ENCODE data around the gene GIT2.
"Not testable (repeated sequence)": the region's sequence is repeated elsewhere in the genome, so short reads cannot be mapped to it uniquely, and the experiment has no call there.

Gene GIT2

GRCh38 chr12:109994401-109995175 is 1.6 kb downstream of the GIT2 start:
- peaks cover 38 to 68% (median 47%) of the 10 kb centered on the region in 10 experiments for H3K4me1 ChIP-seq
- TF ChIP-seq Cebpa-rat (IDR thresholded peaks at IDR 0.05), result no peak
- H4K20me1 ChIP-seq, result peaks cover 19 to 56% (median 39%) of the 10 kb centered on the region in 11 experiments; a peak in 17 of 22 replicates
- H3K9me3 ChIP-seq (replicated peaks in 1 of 11), result no peaks in the 10 kb centered on the region
- H3K36me3 ChIP-seq, result peaks cover 30 to 40% (median 36%) of the 10 kb centered on the region in 11 experiments
- H3K4me3 ChIP-seq, result peak overlapping the region; percentile 85 to 100 (median 94)
- H3K27me3 ChIP-seq, result peaks cover 0 to 15% (median 3%) of the 10 kb centered on the region in 11 experiments; a peak in 14 of 22 replicates
- peak overlapping the region; percentile 72 to 98 (median 90) for H3K4me2 ChIP-seq
- H3K9ac ChIP-seq, result peak overlapping the region; percentile 92 to 98 (median 97)
- peak overlapping the region; percentile 92 to 99 (median 97); a peak in 21 of 22 replicates for H3K27ac ChIP-seq

- Histone ChIP-seq H3K4me3 (no peak overlapping the region), H3K9ac (no peak overlapping the region), H3K4me2 (peak overlapping the region; percentile 10 to 98 (median 90); a peak in 20 of 22 replicates), H3K4me1 (peaks cover 31 to 68% (median 42%) of the 10 kb centered on the region in 10 experiments), H3K27ac (peak overlapping the region in 7 of 11 experiments; percentile 3 to 98 (median 97); a peak in 7 of 22 replicates), H4K20me1 (peaks cover 23 to 71% (median 43%) of the 10 kb centered on the region in 11 experiments; a peak in 17 of 22 replicates), H3K27me3 (peaks cover 0 to 4% (median 0%) of the 10 kb centered on the region in 11 experiments; a peak in 1 of 22 replicates), H3K36me3 (peaks cover 45 to 55% (median 51%) of the 10 kb centered on the region in 11 experiments), H3K9me3 (replicated peaks in 1 of 11) (no peaks in the 10 kb centered on the region)
- TF ChIP-seq Cebpa-rat (IDR thresholded peaks at IDR 0.05), result no peak
Observed at GRCh38 chr12:109993091-109993490, 3.1 kb downstream of the GIT2 start.

GRCh38 chr12:109991586-109991985 is 4.6 kb downstream of the GIT2 start:
- peaks cover 23 to 84% (median 45%) of the 10 kb centered on the region in 11 experiments; a peak in 17 of 22 replicates for H4K20me1 ChIP-seq
- H3K4me1 ChIP-seq, result peaks cover 24 to 52% (median 32%) of the 10 kb centered on the region in 10 experiments
- no peaks in the 10 kb centered on the region for H3K27me3 ChIP-seq
- no peak overlapping the region for H3K9ac ChIP-seq
- peaks cover 60 to 70% (median 66%) of the 10 kb centered on the region in 11 experiments for H3K36me3 ChIP-seq
- H3K4me3 ChIP-seq, result no peak overlapping the region
- no peak for TF ChIP-seq Cebpa-rat (IDR thresholded peaks at IDR 0.05)
- H3K4me2 ChIP-seq, result no peak overlapping the region
- H3K9me3 ChIP-seq (replicated peaks in 1 of 11), result no peaks in the 10 kb centered on the region
- H3K27ac ChIP-seq, result no peak overlapping the region

DNA sequence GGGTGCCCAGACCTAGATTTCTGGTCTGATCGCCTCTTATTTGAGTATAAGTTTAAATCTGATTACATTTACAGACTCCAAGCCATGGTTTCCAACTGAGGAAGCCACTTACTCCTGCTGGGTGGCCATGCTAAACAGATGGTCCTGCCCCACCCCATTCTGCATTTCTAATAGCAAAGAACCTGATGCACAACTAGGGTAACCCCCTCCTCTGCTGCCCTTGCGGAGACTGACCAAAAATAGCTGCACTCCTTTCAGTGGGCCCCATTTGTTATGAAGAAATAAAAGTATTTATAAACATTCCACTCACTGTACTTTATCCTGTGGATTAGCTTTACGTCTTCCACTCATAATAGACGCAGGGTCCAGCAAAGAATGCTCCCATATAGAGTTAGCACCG is 6.8 kb downstream of the GIT2 start:
- no peak overlapping the region; a peak in 2 of 22 replicates for H3K9ac ChIP-seq
- 0 out of 22 replicates have a peak overlapping the region, but pooled peaks of 1 of the 11 experiments have one; percentile 7 for H3K4me2 ChIP-seq
- H3K27me3 ChIP-seq, result no peaks in the 10 kb centered on the region
- no peaks in the 10 kb centered on the region for H3K9me3 ChIP-seq (replicated peaks in 1 of 11)
- H3K4me3 ChIP-seq, result no peak overlapping the region
- no peak for TF ChIP-seq Cebpa-rat (IDR thresholded peaks at IDR 0.05)
- peaks cover 82 to 93% (median 88%) of the 10 kb centered on the region in 11 experiments for H3K36me3 ChIP-seq
- H3K4me1 ChIP-seq, result peaks cover 17 to 49% (median 25%) of the 10 kb centered on the region in 10 experiments; a peak in 19 of 20 replicates
- H4K20me1 ChIP-seq, result peaks cover 23 to 98% (median 57%) of the 10 kb centered on the region in 11 experiments; a peak in 19 of 22 replicates
- H3K27ac ChIP-seq, result no peak overlapping the region

DNA sequence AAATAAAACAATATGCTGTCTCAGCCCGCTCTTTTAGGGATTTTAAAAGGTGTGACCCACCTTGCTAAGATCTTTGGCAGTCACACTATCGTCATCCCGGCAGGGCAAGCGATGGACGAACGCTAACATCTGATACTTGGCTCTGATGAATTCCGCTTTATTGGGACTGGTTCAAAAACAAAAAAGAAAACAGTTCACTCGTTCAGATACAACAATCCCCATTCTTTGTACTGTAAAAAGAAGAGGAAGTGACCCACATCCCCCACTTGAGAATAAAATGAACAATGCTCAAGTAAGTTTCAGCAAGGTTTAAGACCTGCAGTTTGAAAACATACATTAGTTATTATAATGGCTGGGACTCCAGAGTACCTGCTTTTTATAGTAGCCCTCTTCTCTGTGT is 7.3 kb downstream of the GIT2 start:
- Histone ChIP-seq H3K4me2 (no peak overlapping the region), H3K36me3 (peaks cover 87 to 97% (median 93%) of the 10 kb centered on the region in 11 experiments), H3K4me1 (peaks cover 12 to 44% (median 20%) of the 10 kb centered on the region in 10 experiments; a peak in 19 of 20 replicates), H3K27me3 (no peaks in the 10 kb centered on the region), H3K9ac (no peak overlapping the region; a peak in 2 of 22 replicates), H3K4me3 (no peak overlapping the region), H3K27ac (no peak overlapping the region), H4K20me1 (peaks cover 18 to 98% (median 62%) of the 10 kb centered on the region in 11 experiments; a peak in 19 of 22 replicates), H3K9me3 (replicated peaks in 1 of 11) (no peaks in the 10 kb centered on the region)
- no peak for TF ChIP-seq Cebpa-rat (IDR thresholded peaks at IDR 0.05)

DNA sequence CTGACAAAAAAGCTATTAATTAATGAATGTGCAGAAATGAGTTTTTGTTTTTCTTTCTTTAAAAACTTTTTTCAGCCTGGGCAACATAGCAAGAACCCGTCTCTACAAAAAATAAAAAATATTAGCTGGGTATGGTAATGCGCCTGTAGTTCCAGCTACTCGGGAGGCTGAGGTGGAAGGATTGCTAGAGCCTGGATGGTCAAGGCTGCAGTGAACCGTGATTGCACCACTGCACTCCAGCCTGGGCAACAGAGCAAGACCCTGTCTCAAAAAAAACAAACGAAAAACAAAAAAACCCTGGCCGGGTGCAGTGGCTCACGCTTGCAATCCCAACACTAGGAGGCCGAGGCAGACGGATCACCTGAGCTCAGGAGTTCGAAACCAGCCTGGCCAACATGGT is 7.9 kb downstream of the GIT2 start:
- Histone ChIP-seq H3K9me3 (replicated peaks in 1 of 11) (no peaks in the 10 kb centered on the region), H3K4me1 (peaks cover 6 to 37% (median 14%) of the 10 kb centered on the region in 10 experiments; a peak in 19 of 20 replicates), H3K4me2 (no peak overlapping the region), H3K4me3 (no peak overlapping the region), H3K27me3 (no peaks in the 10 kb centered on the region), H4K20me1 (peaks cover 17 to 98% (median 65%) of the 10 kb centered on the region in 11 experiments; a peak in 19 of 22 replicates), H3K27ac (no peak overlapping the region), H3K9ac (no peak overlapping the region), H3K36me3 (peaks cover 93 to 100% (median 99%) of the 10 kb centered on the region in 11 experiments)
- TF ChIP-seq Cebpa-rat (IDR thresholded peaks at IDR 0.05), result no peak

DNA sequence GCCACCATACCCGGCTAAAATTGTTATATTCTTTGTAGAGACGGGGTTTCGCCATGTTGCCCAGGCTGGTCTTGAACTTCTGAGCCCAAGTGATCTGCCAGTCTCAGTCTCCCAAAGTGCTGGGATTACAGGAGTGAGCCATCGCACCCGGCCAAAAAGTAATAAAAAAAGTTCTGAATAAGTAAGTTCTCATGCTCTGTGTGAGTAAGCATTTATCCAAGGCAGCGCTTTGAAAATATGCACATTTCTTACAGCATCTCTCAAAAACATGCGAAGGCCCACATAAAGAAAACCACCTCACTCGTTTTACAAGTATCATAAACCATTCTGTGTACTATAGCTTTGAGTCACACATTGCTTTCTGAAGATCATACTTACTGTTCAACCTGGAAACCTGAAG is 8.6 kb downstream of the GIT2 start:
- Histone ChIP-seq H3K9ac (no peak overlapping the region), H4K20me1 (peaks cover 15 to 95% (median 60%) of the 10 kb centered on the region in 11 experiments; a peak in 19 of 22 replicates), H3K36me3 (peaks cover 98 to 100% (median 100%) of the 10 kb centered on the region in 11 experiments), H3K27me3 (no peaks in the 10 kb centered on the region), H3K9me3 (replicated peaks in 1 of 11) (no peaks in the 10 kb centered on the region), H3K4me1 (peaks cover 0 to 31% (median 7%) of the 10 kb centered on the region in 10 experiments; a peak in 15 of 20 replicates), H3K4me3 (no peak overlapping the region), H3K27ac (no peak overlapping the region), H3K4me2 (no peak overlapping the region)
- TF ChIP-seq Cebpa-rat (IDR thresholded peaks at IDR 0.05), result no peak

DNA sequence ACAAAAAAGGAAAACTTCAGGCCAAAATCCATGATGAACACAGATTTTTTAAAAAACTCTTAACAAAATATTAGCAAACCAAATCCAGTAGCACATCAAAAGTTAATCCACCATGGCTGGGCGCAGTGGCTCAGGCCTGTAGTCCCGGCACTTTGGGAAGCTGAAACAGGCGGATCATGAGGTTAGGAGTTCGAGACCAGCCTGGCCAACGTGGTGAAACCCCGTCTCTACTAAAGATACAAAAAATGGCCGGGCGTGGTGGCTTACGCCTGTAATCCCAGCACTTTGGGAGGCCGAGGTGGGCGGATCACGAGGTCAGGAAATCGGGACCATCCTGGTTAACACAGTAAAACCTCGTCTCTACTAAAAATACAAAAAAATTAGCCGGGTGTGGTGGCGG is 9.9 kb downstream of the GIT2 start:
- Histone ChIP-seq H3K36me3 (peaks cover 100% of the 10 kb centered on the region in 11 experiments), H3K4me1 (peaks cover 0 to 25% (median 3%) of the 10 kb centered on the region in 10 experiments; a peak in 10 of 20 replicates), H4K20me1 (peaks cover 12 to 90% (median 47%) of the 10 kb centered on the region in 11 experiments; a peak in 19 of 22 replicates)
- not testable (repeated sequence) for H3K9me3 ChIP-seq (replicated peaks in 1 of 11); H3K27me3 ChIP-seq; H3K4me3 ChIP-seq; H3K27ac ChIP-seq; H3K4me2 ChIP-seq; H3K9ac ChIP-seq

Measured in BLaER1 treated with 17β-estradiol and CSF1 and Interleukin-3, amounts not matched to agents 10 nM and 100 nM (cell line).